HG03135 (cell line): ENCODE measurements around the gene CASQ2.
A peak's percentile ranks its signal among the peaks of the same experiment; 100 is the strongest.

ENCODE experiments used
- ATAC-seq: cut with Tn5 transposase; IDR thresholded peaks from one replicate; pipeline ENCODE4 v1.9.1; 2021; ENCODE audit warnings: mild to moderate bottlenecking, moderate library complexity; ENCODE audit not compliant: unreplicated experiment

CASQ2 gene

GRCh38 chr1:115768549-115768948 is at the start of gene CASQ2:
Gene CASQ2, minus strand, starts transcription at chr1:115768714. Its CDS starts 173 bp downstream, at chr1:115768541.
- no peak for ATAC-seq

GRCh38 chr1:115815694-115816093 is 47.2 kb upstream of the CASQ2 start:
- no peak for ATAC-seq

- ATAC-seq, result no peak
Measured at GRCh38 chr1:115814685-115815398, 46.3 kb upstream of the CASQ2 start.

GRCh38 chr1:115813727-115814126 is 45.2 kb upstream of the CASQ2 start:
- ATAC-seq, result no peak

- no peak for ATAC-seq
Measured at GRCh38 chr1:115811140-115811828, 42.8 kb upstream of the CASQ2 start.

- ATAC-seq, result no peak
Measured at GRCh38 chr1:115810609-115811008, 42.1 kb upstream of the CASQ2 start.

GRCh38 chr1:115809847-115810246 is 41.3 kb upstream of the CASQ2 start:
- no peak for ATAC-seq

- ATAC-seq, result no peak
Measured at GRCh38 chr1:115809076-115809475, 40.6 kb upstream of the CASQ2 start.

- ATAC-seq, result peak; percentile 66
Measured at GRCh38 chr1:115807723-115808122, 39.2 kb upstream of the CASQ2 start.

GRCh38 chr1:115805597-115805996 is 37.1 kb upstream of the CASQ2 start:
- ATAC-seq, result no peak

- no peak for ATAC-seq
Measured at GRCh38 chr1:115802416-115802815, 33.9 kb upstream of the CASQ2 start.

GRCh38 chr1:115797486-115797885 is 29.0 kb upstream of the CASQ2 start:
- no peak for ATAC-seq

- no peak for ATAC-seq
Measured at GRCh38 chr1:115796897-115797296, 28.4 kb upstream of the CASQ2 start.

GRCh38 chr1:115796036-115796435 is 27.5 kb upstream of the CASQ2 start:
- ATAC-seq, result no peak

- ATAC-seq, result no peak
Measured at GRCh38 chr1:115794976-115795639, 26.6 kb upstream of the CASQ2 start.

- ATAC-seq, result no peak
Measured at GRCh38 chr1:115793162-115793561, 24.6 kb upstream of the CASQ2 start.

- no peak for ATAC-seq
Measured at GRCh38 chr1:115791816-115792215, 23.3 kb upstream of the CASQ2 start.

GRCh38 chr1:115790846-115791245 is 22.3 kb upstream of the CASQ2 start:
- no peak for ATAC-seq

GRCh38 chr1:115790356-115790755 is 21.8 kb upstream of the CASQ2 start:
- no peak for ATAC-seq

- ATAC-seq, result no peak
Measured at GRCh38 chr1:115783311-115783710, 14.8 kb upstream of the CASQ2 start.

- no peak for ATAC-seq
Measured at GRCh38 chr1:115782571-115783281, 14.2 kb upstream of the CASQ2 start.
